Articular chondrocyte of knee joint (primary cell): ENCODE data around the gene USB1. TPM values are rescaled to one million over a fixed set of nuclear protein-coding genes. Genes with fewer than 3 reads are reported as not detected.

Experiments used
- total RNA-seq: library from RNA; depleted of rRNA; stranded (reverse); fragments of >200 nt; gene quantifications from 2 replicates; pipeline ENCODE4 v1.2.3, GENCODE V29; 2012

USB1 gene, protein sequence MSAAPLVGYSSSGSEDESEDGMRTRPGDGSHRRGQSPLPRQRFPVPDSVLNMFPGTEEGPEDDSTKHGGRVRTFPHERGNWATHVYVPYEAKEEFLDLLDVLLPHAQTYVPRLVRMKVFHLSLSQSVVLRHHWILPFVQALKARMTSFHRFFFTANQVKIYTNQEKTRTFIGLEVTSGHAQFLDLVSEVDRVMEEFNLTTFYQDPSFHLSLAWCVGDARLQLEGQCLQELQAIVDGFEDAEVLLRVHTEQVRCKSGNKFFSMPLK
- total RNA-seq = 15.4 and 16.2 TPM in 2 replicates

DNA sequence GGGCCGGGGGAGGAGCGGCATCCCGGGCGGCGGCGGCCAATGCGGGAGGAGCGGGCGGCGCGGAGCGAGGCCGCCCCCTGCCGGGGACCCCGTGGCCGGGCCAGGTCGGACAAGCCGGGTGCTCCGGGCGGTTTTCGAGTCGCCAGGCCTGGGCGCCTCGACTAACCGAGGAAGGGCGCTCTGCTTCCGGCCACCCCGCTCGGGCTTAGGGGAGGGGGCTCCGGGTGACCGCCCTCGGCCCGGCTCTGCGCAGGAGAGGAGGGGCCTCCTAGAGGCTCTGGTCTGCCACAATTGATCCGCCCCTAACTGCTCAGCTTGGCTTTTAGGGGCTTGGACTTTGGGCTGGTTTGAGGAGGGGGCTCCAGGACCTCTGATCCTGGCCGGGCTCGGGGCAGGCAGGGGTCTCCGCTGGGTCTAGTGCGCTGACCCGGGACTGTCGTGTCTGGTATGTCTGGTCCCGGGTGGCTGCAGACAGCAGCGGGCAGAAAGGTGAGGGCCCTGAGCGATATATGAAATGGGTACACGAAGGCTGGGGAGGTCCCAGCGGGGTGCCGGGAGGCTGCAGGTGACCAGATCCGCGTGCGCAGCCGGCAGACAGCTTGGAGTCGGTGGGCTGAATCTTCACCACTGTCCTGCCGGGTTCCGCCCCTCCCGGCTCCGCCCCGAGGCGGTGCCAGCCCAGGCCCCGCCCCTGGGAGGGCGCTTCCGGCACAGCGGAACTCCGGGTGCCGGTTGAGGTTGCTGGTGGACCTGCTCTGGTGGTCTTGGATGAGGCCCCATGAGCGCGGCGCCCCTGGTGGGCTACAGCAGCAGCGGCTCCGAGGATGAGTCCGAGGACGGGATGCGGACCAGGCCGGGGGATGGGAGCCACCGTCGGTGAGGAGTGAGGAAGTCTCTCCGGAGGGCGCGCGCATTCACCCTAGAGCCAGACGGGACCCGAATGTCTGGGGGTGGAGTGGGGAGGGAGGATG is at the start of gene USB1:
Gene USB1 (plus strand): TSS at position 702 of the 971 bp plus-strand sequence. CDS start 77 bp downstream, at position 779.

GRCh38 chr16:57970970-57971369 is 30.2 kb upstream of the USB1 start, which contains the start of gene CNGB1:
TSS of gene CNGB1 (minus strand) at chr16:57971128. CDS start at chr16:57967286, 3,842 bp downstream.

GRCh38 chr16:57999971-58000705 is 1.1 kb upstream of the USB1 start, which contains the start of gene ZNF319:
TSS of gene ZNF319 (minus strand) at chr16:58000672. CDS start at chr16:57998265, 2,407 bp downstream.

GRCh38 chr16:58025351-58026138 is 24.3 kb downstream of the USB1 start, which contains the start of gene MMP15:
TSS of gene MMP15 (plus strand) at chr16:58025754. CDS start at chr16:58026351, 597 bp downstream.

Other genes starting within 250 kb of the USB1 start
- gene KIFC3, start 198.9 kb upstream of the USB1 start, total RNA-seq = 41.8 and 62.3 TPM in 2 replicates
- gene CNGB1, start 30.3 kb upstream of the USB1 start, total RNA-seq = not detected in 2 replicates
- 4.3 and 4.8 TPM in 2 replicates for gene ZNF319, start 735 bp upstream of the USB1 start, total RNA-seq
- 3.8 and 3.9 TPM in 2 replicates for gene MMP15, start 24.3 kb downstream of the USB1 start, total RNA-seq
- gene CFAP20, start 128.0 kb downstream of the USB1 start, total RNA-seq = 24.3 and 28.3 TPM in 2 replicates
- gene CSNK2A2, start 196.7 kb downstream of the USB1 start, total RNA-seq = 39.7 and 45.1 TPM in 2 replicates